HG02642 (cell line): ENCODE measurements around the gene ARHGEF1.

Experiments
- ATAC-seq: cut with Tn5 transposase; IDR thresholded peaks from one replicate; pipeline ENCODE4 v1.9.1; 2021; ENCODE audit warnings: mild to moderate bottlenecking; ENCODE audit not compliant: unreplicated experiment, poor library complexity

Gene ARHGEF1

GRCh38 chr19:41880329-41880708, 2.7 kb upstream of the ARHGEF1 start:
- ATAC-seq: no peak

- no peak for ATAC-seq
These were observed 458 bp downstream of the ARHGEF1 start for GRCh38 chr19:41883463-41883820.

GRCh38 chr19:41883821-41884733, 1.1 kb downstream of the ARHGEF1 start:
- peak; percentile 78 for ATAC-seq

DNA sequence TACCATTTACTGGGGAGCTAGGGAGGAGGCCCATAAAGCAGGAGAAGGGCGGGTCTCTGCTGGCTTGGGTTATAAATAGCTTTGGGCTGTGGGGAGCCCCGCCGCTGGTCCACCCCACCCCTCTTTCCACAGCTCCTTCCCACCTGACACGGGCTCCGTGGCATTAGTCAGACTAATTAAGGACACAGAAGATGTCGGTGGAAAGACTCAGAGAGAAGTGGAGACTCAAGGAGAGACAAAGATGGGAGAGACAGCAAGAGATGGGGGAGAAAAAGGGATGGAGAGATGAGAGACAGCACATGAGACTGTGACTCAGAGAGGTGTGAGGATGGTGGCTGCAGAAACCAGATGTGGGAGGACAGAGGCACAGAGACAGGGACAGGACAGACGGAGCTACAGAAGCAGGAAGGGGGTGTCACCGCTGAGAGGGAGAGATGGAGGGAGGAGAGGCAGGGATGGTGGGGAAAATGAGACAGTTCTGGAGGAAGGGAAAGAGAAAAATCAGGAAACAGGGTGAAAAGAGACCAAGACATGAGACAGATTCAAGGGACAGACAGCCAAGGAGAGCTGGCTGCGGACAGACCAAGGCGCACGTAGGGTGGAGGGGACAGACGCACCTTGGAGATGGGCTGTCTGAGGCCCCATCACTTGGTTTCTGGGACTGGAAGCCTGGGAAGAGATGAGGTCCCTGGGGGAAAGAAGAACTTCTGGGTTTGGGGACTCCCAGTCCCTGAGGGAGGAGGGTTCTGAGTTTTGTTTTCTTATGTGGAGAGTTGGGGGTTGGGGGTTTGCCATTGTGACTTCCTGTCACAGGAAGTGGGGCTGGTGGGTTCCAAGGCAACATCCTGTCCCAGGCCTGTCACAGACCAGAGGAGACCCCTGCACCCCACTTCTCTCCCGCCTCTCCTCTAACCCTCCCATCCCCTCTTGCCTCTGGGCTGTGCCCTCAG, 4.1 kb downstream of the ARHGEF1 start:
- ATAC-seq: no peak

- no peak for ATAC-seq
These were observed 4.9 kb downstream of the ARHGEF1 start for GRCh38 chr19:41887711-41888382.

DNA sequence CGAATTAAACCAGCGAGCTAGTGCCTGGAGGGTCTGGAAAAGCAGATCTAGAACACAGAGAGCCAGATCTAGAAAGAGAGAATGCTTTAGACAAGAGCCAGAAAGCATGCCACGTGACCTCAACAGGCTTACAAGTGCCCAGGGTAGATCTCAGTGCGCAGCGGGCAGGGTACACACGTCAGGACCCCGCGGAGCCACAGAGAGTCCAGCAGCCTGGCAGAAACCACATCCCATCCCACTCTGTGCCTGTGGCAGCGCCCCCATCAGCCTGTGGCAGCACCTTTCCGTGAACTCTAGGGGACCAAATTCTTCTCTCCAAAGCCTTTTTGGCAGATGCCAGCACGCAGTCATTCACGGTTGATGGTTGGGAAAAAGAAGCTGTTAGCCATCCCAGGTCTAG, 5.9 kb downstream of the ARHGEF1 start:
- ATAC-seq: no peak

- no peak for ATAC-seq
These were observed 6.9 kb downstream of the ARHGEF1 start for GRCh38 chr19:41889896-41890295.

GRCh38 chr19:41890936-41891335, 8.0 kb downstream of the ARHGEF1 start:
- ATAC-seq: no peak

GRCh38 chr19:41892173-41892902, 9.4 kb downstream of the ARHGEF1 start:
- no peak for ATAC-seq

- no peak for ATAC-seq
These were observed 10.9 kb downstream of the ARHGEF1 start for GRCh38 chr19:41893899-41894298.

- no peak for ATAC-seq
These were observed 11.4 kb downstream of the ARHGEF1 start for GRCh38 chr19:41894350-41894749.

DNA sequence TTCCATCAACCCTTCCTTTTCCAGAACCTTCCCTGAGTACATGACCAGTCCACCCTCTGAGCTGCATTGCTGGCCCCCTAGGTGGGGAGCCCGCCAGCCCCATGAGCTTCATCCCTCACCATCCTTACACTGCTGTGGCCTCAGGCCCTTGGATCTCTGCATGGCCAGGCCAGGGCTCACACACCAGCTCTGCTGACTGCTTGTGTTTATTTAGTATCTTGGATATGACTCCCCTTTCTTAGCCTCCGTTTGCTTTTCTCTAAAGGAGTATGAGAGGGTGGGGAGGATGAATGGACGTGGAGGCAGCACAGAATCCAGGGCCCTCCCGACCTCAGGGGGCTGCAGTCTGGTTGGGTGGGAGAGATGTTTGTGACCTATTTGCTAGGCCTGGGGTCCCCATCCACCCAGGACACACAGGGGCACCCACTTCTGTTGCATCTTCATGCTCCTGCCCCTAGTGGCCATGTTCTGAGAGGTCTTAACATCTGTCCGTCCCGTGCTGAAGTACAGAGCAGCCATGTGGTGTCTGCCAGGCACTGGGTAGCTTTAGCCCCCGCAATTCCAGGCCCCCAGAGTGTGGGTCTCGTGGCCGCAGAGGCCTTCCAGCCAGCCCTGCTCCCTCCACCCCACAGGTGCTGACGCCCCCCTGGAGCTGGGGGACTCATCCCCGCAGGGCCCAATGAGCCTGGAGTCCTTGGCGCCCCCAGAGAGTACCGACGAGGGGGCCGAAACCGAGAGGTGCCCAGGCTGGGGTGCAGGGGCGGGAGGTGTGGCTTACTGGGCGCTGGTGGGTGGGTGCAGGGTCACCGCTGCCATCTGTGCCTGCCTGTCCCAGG, 13.0 kb downstream of the ARHGEF1 start:
- ATAC-seq: no peak

DNA sequence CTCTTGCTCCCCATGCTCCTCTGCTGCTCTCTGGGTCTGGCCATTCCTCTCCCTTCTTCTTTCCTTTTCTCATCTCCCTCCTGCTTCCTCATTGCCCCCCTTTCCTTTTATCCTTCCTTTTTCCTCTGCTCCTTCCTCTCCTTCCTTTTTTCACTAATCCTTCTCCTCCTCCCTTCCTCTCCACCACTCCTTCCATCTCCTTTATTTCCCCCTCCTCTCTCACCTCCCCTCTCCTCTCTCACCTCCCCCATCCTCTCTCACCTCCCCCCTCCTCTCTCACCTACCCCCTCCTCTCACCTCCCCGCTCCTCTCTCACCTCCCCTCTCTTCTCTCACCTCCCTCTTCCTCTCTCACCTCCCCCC, 13.6 kb downstream of the ARHGEF1 start:
- ATAC-seq: no peak

DNA sequence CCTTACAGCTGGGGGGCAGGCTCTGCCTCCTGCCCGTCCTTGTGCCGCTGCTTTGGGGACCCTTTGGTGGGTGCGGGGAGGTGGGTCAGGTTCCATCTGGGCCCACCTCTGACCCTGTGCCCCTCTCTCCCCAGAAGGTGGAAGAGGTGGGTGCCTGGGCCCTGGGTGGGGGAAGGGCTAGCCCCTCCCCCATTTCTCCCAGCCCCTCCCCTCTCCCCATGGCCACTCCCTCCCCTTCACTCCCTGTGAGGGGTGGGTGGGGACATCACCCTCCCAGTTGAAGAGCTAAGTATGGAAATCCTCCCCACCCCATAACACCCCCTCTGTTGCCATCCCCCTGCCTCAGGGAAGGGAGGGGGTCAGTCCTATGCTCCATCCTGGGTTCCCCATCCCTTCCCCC, 14.2 kb downstream of the ARHGEF1 start:
- ATAC-seq: no peak

DNA sequence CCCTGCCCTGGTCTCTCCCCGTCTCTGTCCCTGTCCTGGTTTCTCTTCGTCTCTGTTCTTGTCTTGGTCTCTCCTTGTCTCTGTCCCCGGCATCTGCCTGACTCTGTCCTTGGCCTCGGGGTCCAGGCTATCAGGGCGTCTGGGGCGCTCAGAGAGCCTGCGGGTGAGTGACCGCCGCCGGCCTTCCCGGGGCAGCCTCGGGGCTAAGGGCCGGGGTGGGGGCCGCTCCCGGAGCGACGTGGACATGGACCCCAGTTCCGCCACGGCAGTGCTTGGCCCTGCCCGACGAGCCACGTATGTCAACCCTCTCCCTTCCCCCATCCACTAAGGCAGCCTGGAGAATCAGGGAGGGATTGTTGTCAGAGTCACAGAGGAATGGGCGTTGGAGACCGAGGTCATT, 14.8 kb downstream of the ARHGEF1 start:
- ATAC-seq: no peak

DNA sequence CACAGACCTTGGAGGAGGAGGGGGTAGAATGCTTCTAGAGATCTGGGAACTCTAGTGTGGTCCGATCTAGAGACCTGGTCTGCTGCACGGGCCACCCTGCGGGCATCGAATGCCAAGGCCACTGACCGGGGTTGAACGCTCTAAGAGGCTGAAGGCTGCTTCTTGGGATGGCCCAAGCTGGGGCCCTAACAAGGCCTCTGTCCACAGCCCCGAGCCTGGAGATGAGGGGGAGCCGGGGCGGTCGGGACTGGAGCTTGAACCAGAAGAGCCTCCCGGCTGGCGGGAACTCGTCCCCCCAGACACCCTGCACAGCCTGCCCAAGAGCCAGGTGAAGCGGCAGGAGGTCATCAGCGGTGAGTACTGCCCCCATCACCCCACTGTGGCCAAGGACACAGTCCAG, 15.3 kb downstream of the ARHGEF1 start:
- ATAC-seq: no peak

- ATAC-seq: no peak
These were observed 18.9 kb downstream of the ARHGEF1 start for GRCh38 chr19:41901707-41902360.

DNA sequence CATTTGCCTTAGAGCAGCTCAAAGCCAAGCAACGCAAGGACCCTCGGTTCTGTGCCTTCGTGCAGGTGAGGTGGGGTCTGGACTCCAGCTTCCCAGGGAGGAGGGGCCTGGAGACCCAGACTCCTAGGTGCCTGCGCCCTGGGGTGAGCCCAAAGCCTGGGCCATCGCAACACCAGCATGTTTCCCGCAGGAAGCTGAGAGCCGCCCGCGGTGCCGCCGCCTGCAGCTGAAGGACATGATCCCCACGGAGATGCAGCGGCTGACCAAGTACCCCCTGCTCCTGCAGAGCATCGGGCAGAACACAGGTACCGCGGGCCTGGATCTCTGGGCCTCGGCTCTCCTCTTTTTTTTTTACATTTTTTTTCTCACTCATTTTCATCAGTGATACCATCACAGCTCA, 19.6 kb downstream of the ARHGEF1 start:
- ATAC-seq: no peak
